K562 (cell line): Measurements from ENCODE around the gene CLSTN1. TPM values are rescaled to one million over a fixed set of nuclear protein-coding genes. Genes with fewer than 3 reads are reported as not detected.

ENCODE experiments used
- ATAC-seq: fragments of 200-7000 bp; cut with Tn5 transposase; 3 replicates; pipeline ENCODE4 v1.9.1; 2020; ENCODE audit warnings: moderate library complexity
- BruUV-seq: library from RNA; stranded (reverse); fragments of 400-500 nt; replicated peaks from 2 replicates; lab custom pipeline; 2021; lab: Mats Ljungman, UMichigan
- CTCF ChIA-PET: fragments of 300-600 bp; formaldehyde crosslinking; extraction: SDS; loops from one replicate; lab custom pipeline; 2021; ENCODE audit warnings: low intra/inter-chr PET ratio; lab: Yijun Ruan, JAX
- POLR2A ChIA-PET: fragments of 300-600, 350-650 bp; sonication (Branson Sonifier 250); formaldehyde crosslinking; extraction: SDS; loops from one replicate; lab custom pipeline; 2021; ENCODE audit warnings: antibody characterized with exemption, inconsistent platforms; lab: Yijun Ruan, JAX
- DNase-seq, 4 experiments: peaks; one replicate each; pipeline versions ENCODE4 v3.0.0 to v3.0.0-alpha.2; 2011 to 2018; ENCODE audit warnings: low spot score in 3 of 4, mixed read lengths in 3 of 4; ENCODE audit errors: extremely low read depth in 1 of 4
- FAIRE-seq: peaks from 2 replicates; lab custom pipeline; 2011; peaks lifted over from hg19 to GRCh38; lab: Jason Lieb, UNC
- H2AFZ ChIP-seq: 2 replicates; pipeline ENCODE4 v1.6.0; 2011; ENCODE audit warnings: low read depth, low read length, control low read depth, inconsistent platforms
- H3K27ac ChIP-seq: fragments of 200-600 bp; 3 replicates; pipeline ENCODE4 v1.8.0; 2011; ENCODE audit warnings: low read depth, mild to moderate bottlenecking, control low read depth, inconsistent platforms, low read length, moderate library complexity, mixed read lengths; ENCODE audit errors: extremely low read depth
- H3K27me3 ChIP-seq, 2 experiments: fragments of 300-600 bp in 1 of 2; 2 replicates in 1 of 2; 3 replicates in 1 of 2; pipeline versions ENCODE4 v1.6.0 to v1.8.0; 2011; ENCODE audit warnings: inconsistent platforms in 2 of 2, low read length in 2 of 2, mild to moderate bottlenecking in 1 of 2, mixed read lengths in 1 of 2, moderate library complexity in 1 of 2; ENCODE audit not compliant: control insufficient read depth in 2 of 2, insufficient read depth in 2 of 2
- H3K36me3 ChIP-seq: fragments of 300-600 bp; 3 replicates; pipeline ENCODE4 v1.8.0; 2011; ENCODE audit warnings: mild to moderate bottlenecking, low read length, inconsistent platforms; ENCODE audit not compliant: control insufficient read depth, insufficient read depth
- H3K4me1 ChIP-seq, 2 experiments: fragments of 200-600 bp in 1 of 2; replicated peaks in 1 of 2; 2 replicates in 1 of 2; 3 replicates in 1 of 2; pipeline versions ENCODE4 v1.5.1 to v1.8.0; 2011; ENCODE audit warnings: inconsistent platforms in 2 of 2, low read length in 2 of 2, mild to moderate bottlenecking in 1 of 2, mixed read lengths in 1 of 2, moderate library complexity in 1 of 2; ENCODE audit not compliant: control insufficient read depth in 2 of 2, insufficient read depth in 2 of 2
- H3K4me2 ChIP-seq: 2 replicates; pipeline ENCODE4 v1.6.1; 2011; ENCODE audit warnings: low read length, control low read depth, inconsistent platforms, mixed read lengths; ENCODE audit not compliant: insufficient read depth
- H3K4me3 ChIP-seq: fragments of 200-600 bp; sonication (generic), shearing (Covaris generic); 2 replicates; pipeline ENCODE4 v1.5.1; 2016; ENCODE audit warnings: control low read depth, inconsistent platforms
- H3K79me2 ChIP-seq: fragments of 200-600 bp; 3 replicates; pipeline ENCODE4 v1.8.0; 2011; ENCODE audit warnings: low read length, inconsistent platforms; ENCODE audit not compliant: control insufficient read depth, insufficient read depth
- H3K9ac ChIP-seq, 2 experiments: 2 replicates each; pipeline versions ENCODE4 v1.6.0 to v1.6.1; 2011; ENCODE audit warnings: low read depth in 2 of 2, low read length in 2 of 2, control low read depth in 1 of 2, inconsistent platforms in 1 of 2, mild to moderate bottlenecking in 1 of 2, mixed read lengths in 1 of 2; ENCODE audit not compliant: insufficient read depth in 1 of 2
- H3K9me1 ChIP-seq: one replicate; pipeline ENCODE4 v1.6.0; 2011; ENCODE audit warnings: inconsistent platforms, mild to moderate bottlenecking, low read length, moderate library complexity; ENCODE audit not compliant: control insufficient read depth, insufficient read depth
- H3K9me3 ChIP-seq: replicated peaks from 2 replicates; pipeline ENCODE4 v1.5.1; 2011; ENCODE audit warnings: low read depth, low read length, inconsistent platforms; ENCODE audit not compliant: control insufficient read depth, insufficient read depth
- H4K20me1 ChIP-seq: replicated peaks from 2 replicates; pipeline ENCODE4 v1.6.1; 2011; ENCODE audit warnings: low read length, inconsistent platforms, mixed read lengths; ENCODE audit not compliant: control insufficient read depth, insufficient read depth
- CAMTA2 ChIP-seq: fragments of 250-450 bp; sonication (Bioruptor Pico); conservative IDR thresholded peaks from 2 replicates; pipeline ENCODE4 v1.5.1; 2022
- CREB3 ChIP-seq: fragments of 450-650 bp; conservative IDR thresholded peaks from 2 replicates; pipeline ENCODE4 v1.6.1; 2016; ENCODE audit warnings: missing genetic modification characterization, low read depth, mild to moderate bottlenecking, missing compliant biosample characterization, moderate library complexity
- CSDE1 ChIP-seq, 2 experiments: fragments of 450-650 bp; IDR thresholded peaks; 2 replicates each; pipeline ENCODE4 v1.6.1; 2016; ENCODE audit warnings: mild to moderate bottlenecking in 1 of 2
- DNMT1 ChIP-seq: fragments of 450-650 bp; IDR thresholded peaks from 2 replicates; pipeline ENCODE4 v1.6.1; 2016; ENCODE audit warnings: antibody characterized with exemption, mild to moderate bottlenecking
- GMEB1 ChIP-seq: fragments of 250-450 bp; sonication (Bioruptor Pico); IDR thresholded peaks from 2 replicates; pipeline ENCODE4 v1.4.0; 2020; ENCODE audit warnings: mild to moderate bottlenecking
- KDM1A ChIP-seq, 2 experiments: fragments of 450-650 bp; IDR thresholded peaks; 2 replicates each; pipeline ENCODE4 v1.6.1; 2016; ENCODE audit warnings: mild to moderate bottlenecking in 2 of 2
- MBD2 ChIP-seq: sonication (generic); IDR thresholded peaks from 2 replicates; pipeline ENCODE4 v1.6.1; 2016; ENCODE audit warnings: low read depth, borderline replicate concordance
- MEIS2 ChIP-seq: fragments of 450-650 bp; IDR thresholded peaks from 2 replicates; pipeline ENCODE4 v1.6.1; 2014; ENCODE audit warnings: mild to moderate bottlenecking; ENCODE audit not compliant: partially characterized antibody
- NCOA4 ChIP-seq: fragments of 450-650 bp; IDR thresholded peaks from 2 replicates; pipeline ENCODE4 v1.6.1; 2018; ENCODE audit warnings: mild to moderate bottlenecking; ENCODE audit not compliant: partially characterized antibody
- NFRKB ChIP-seq: fragments of 450-650 bp; IDR thresholded peaks from 2 replicates; pipeline ENCODE4 v1.6.1; 2016; ENCODE audit warnings: low read depth
- SPI1 ChIP-seq: IDR thresholded peaks from 2 replicates; pipeline ENCODE4 v1.6.1; 2011; ENCODE audit warnings: low read depth, low read length, control low read depth, borderline replicate concordance
- ZNF121 ChIP-seq: sonication (generic); formaldehyde crosslinking; conservative IDR thresholded peaks from 2 replicates; pipeline ENCODE4 v1.8.0; 2022; ENCODE audit warnings: missing genetic modification reagents
- ZNF280B ChIP-seq: fragments of 250-450 bp; sonication (Bioruptor Pico); IDR thresholded peaks from 2 replicates; pipeline ENCODE4 v1.5.1; 2021; ENCODE audit warnings: mild to moderate bottlenecking
- ZNF76 ChIP-seq: fragments of 250-450 bp; sonication (Bioruptor Pico); IDR thresholded peaks from 2 replicates; pipeline ENCODE4 v1.4.0; 2020; ENCODE audit warnings: mild to moderate bottlenecking, moderate library complexity, borderline replicate concordance
- WGBS: fragments of 100-300 bp; shearing (Covaris generic); methylation state at CpG from one replicate; pipeline ENCODE4 v1.1.6; 2016; ENCODE audit warnings: low coverage, mixed read lengths; ENCODE audit not compliant: insufficient coverage; ENCODE audit errors: missing lambda C conversion rate; 5-methylcytosine and 5-hydroxymethylcytosine counted together
- in situ Hi-C: fragments of 300-500 bp; cut with MboI; formaldehyde crosslinking; loops from 4 replicates; pipeline ENCODE4 v1.15.0; 2018; ENCODE audit warnings: inconsistent platforms, mixed read lengths
- intact Hi-C: fragments of 100-400 bp; cut with micrococcal nuclease; formaldehyde crosslinking; loops from 2 replicates; pipeline ENCODE4 v1.14.2; 2022
- polyA plus RNA-seq, 8 experiments: library from polyadenylated mRNA; depleted of rRNA in 4 of 8; stranded (reverse) in 5 of 8; unstranded in 3 of 8; fragments of >200 nt; fragmentation: Nextera tagmentation in 2 of 8; fragmentation: Illumina TruSeq in 1 of 8; extraction: Ambion mirVana in 2 of 8; extraction: Trizol in 1 of 8; gene quantifications; 2 replicates each; pipeline versions ENCODE4 v1.2.1 to v1.2.3, GENCODE V29; 2011 to 2014; ENCODE audit warnings: inconsistent platforms in 1 of 8, missing spikeins in 1 of 8
- total RNA-seq, 7 experiments: library from RNA; depleted of rRNA in 6 of 7; stranded (reverse); fragments of >200 nt in 6 of 7; fragmentation: Illumina TruSeq in 2 of 7; extraction: Trizol in 2 of 7; gene quantifications; 2 replicates each; pipeline versions ENCODE4 v1.2.1 to v1.2.3, GENCODE V29; 2011 to 2021; ENCODE audit warnings: low replicate concordance in 1 of 7

CLSTN1 gene
- total and polyA plus RNA-seq, 9 of the 15 experiments (the other 6 are each of a cell fraction or from before 2014, with no cell fraction given): 1.1 to 32.5 (median 13.3) TPM

GRCh38 chr1:9726406-9726805, 97.4 kb downstream of the CLSTN1 start:
- ATAC-seq (no peak), FAIRE-seq (no peak), DNase-seq (no peak)
- BruUV-seq: no TSS peak
- Histone ChIP-seq H4K20me1 (no peaks in the 10 kb centered on the region), H3K4me2 (no peak overlapping the region), H2AFZ (no peak overlapping the region), H3K79me2 (no peaks in the 10 kb centered on the region), H3K36me3 (peaks cover 73% of the 10 kb centered on the region; the same call in 2 of the 3 replicates), H3K9me3 (no peaks in the 10 kb centered on the region), H3K9me1 (peaks cover 3% of the 10 kb centered on the region), H3K27ac (no peak overlapping the region), H3K4me3 (no peak overlapping the region), H3K27me3 (no peaks in the 10 kb centered on the region), H3K4me1 (peaks cover 3 to 35% of the 10 kb centered on the region in 2 experiments; a peak in 2 of 5 replicates), H3K9ac (peak overlapping the region in 1 of 2 experiments; percentile 71; a peak in 1 of 4 replicates)
- in situ Hi-C loops: no loop called here
- POLR2A ChIA-PET: interaction anchor here (0.6 to 1.1 kb wide), 4 partner anchors 8 to 139 kb away, joined by 3 to 4 read pairs (median 3); no protein-coding TSS in a partner anchor
- WGBS: 81% methylated on average over 6 of the region's 6 CpGs
- CTCF ChIA-PET: interaction anchor here (0.5 to 3.6 kb wide), 2 partner anchors 99 to 1065 kb away, joined by 3 to 66 read pairs; no protein-coding TSS in a partner anchor
- intact Hi-C loops: no loop called here
- no peak for TF ChIP-seq CAMTA2 (CRISPR knock-in tag)
- no peak for TF ChIP-seq ZNF280B (CRISPR knock-in tag)
- no peak for TF ChIP-seq ZNF121 (CRISPR knock-in tag)
- TF ChIP-seq SPI1: no peak
- TF ChIP-seq CSDE1 (IDR thresholded peaks at IDR 0.05): no peak
- TF ChIP-seq NFRKB: no peak
- no peak for TF ChIP-seq KDM1A (IDR thresholded peaks at IDR 0.05)
- no peak for TF ChIP-seq DNMT1
- TF ChIP-seq MBD2: no peak
- no peak for TF ChIP-seq ZNF76 (CRISPR knock-in tag)
- TF ChIP-seq NCOA4: no peak
- no peak for TF ChIP-seq CREB3 (tag)
- no peak for TF ChIP-seq GMEB1 (CRISPR knock-in tag)
- TF ChIP-seq MEIS2: no peak
